GDM1 (cell line): ENCODE data around the gene B4GALT5.

Experiments used
- DNase-seq: peaks from one replicate; lab custom pipeline; 2025; lab: John Stamatoyannopoulos, UW

Gene B4GALT5

GRCh38 chr20:49700411-49701185 is 13.1 kb downstream of the B4GALT5 start:
- no peak for DNase-seq

GRCh38 chr20:49699200-49699992 is 14.3 kb downstream of the B4GALT5 start:
- DNase-seq, result no peak

- no peak for DNase-seq
Measured at GRCh38 chr20:49698477-49698876, 15.2 kb downstream of the B4GALT5 start.

GRCh38 chr20:49697071-49697470 is 16.6 kb downstream of the B4GALT5 start:
- no peak for DNase-seq

GRCh38 chr20:49696594-49696993 is 17.1 kb downstream of the B4GALT5 start:
- no peak for DNase-seq

- DNase-seq, result no peak
Measured at GRCh38 chr20:49695830-49696229, 17.8 kb downstream of the B4GALT5 start.

- DNase-seq, result no peak
Measured at GRCh38 chr20:49694450-49695071, 19.1 kb downstream of the B4GALT5 start.

- DNase-seq, result no peak
Measured at GRCh38 chr20:49693435-49694171, 20.1 kb downstream of the B4GALT5 start.

- no peak for DNase-seq
Measured at GRCh38 chr20:49692941-49693340, 20.7 kb downstream of the B4GALT5 start.

- DNase-seq, result no peak
Measured at GRCh38 chr20:49691818-49692568, 21.7 kb downstream of the B4GALT5 start.

- no peak for DNase-seq
Measured at GRCh38 chr20:49690899-49691620, 22.6 kb downstream of the B4GALT5 start.

GRCh38 chr20:49687595-49688567 is 25.8 kb downstream of the B4GALT5 start:
- DNase-seq, result no peak

- DNase-seq, result no peak
Measured at GRCh38 chr20:49685809-49686208, 27.9 kb downstream of the B4GALT5 start.

GRCh38 chr20:49685161-49685601 is 28.5 kb downstream of the B4GALT5 start:
- DNase-seq, result no peak

- no peak for DNase-seq
Measured at GRCh38 chr20:49684335-49684997, 29.2 kb downstream of the B4GALT5 start.

GRCh38 chr20:49682798-49683197 is 30.9 kb downstream of the B4GALT5 start:
- no peak for DNase-seq

- no peak for DNase-seq
Measured at GRCh38 chr20:49682278-49682677, 31.4 kb downstream of the B4GALT5 start.

- DNase-seq, result no peak
Measured at GRCh38 chr20:49681850-49682216, 31.8 kb downstream of the B4GALT5 start.

GRCh38 chr20:49680484-49680883 is 33.2 kb downstream of the B4GALT5 start:
- DNase-seq, result no peak
